RWPE1 (cell line): ENCODE measurements around the gene FNIP2.

Experiments used
- CTCF ChIA-PET: fragments of 350-600 bp; sonication (Branson Sonifier 250); formaldehyde crosslinking; extraction: SDS; loops from one replicate; lab custom pipeline; 2021; lab: Yijun Ruan, JAX
- POLR2A ChIA-PET: fragments of 400-600 bp; formaldehyde crosslinking; extraction: SDS; loops from one replicate; lab custom pipeline; 2020; ENCODE audit warnings: antibody characterized with exemption; ENCODE audit not compliant: low non-redundant PET; lab: Yijun Ruan, JAX
- DNase-seq: peaks from one replicate; pipeline ENCODE4 v3.0.0; 2012; ENCODE audit warnings: low spot score
- H3K27ac ChIP-seq: fragments of 450-650 bp; 2 replicates; pipeline ENCODE4 v1.5.1; 2017
- CTCF ChIP-seq: fragments of 450-650 bp; conservative IDR thresholded peaks from 2 replicates; pipeline ENCODE4 v1.5.1; 2017; ENCODE audit warnings: low read depth, mild to moderate bottlenecking

The FNIP2 gene

GRCh38 chr4:158796370-158797140, 27.7 kb downstream of the FNIP2 start:
- POLR2A ChIA-PET, result no interaction called here
- no peak for DNase-seq
- no peak for TF ChIP-seq CTCF
- H3K27ac ChIP-seq, result no peak overlapping the region
- CTCF ChIA-PET, result no interaction called here

GRCh38 chr4:158798062-158798461, 29.2 kb downstream of the FNIP2 start:
- POLR2A ChIA-PET, result no interaction called here
- no peak for DNase-seq
- no peak for TF ChIP-seq CTCF
- CTCF ChIA-PET, result no interaction called here
- H3K27ac ChIP-seq, result no peak overlapping the region

GRCh38 chr4:158799013-158799770, 30.4 kb downstream of the FNIP2 start:
- CTCF ChIA-PET, result interaction anchor here (0.6 to 0.7 kb wide), 2 partner anchors 58 to 60 kb away, joined by 3 read pairs; no protein-coding TSS in a partner anchor

GRCh38 chr4:158799856-158800255, 31.0 kb downstream of the FNIP2 start:
- H3K27ac ChIP-seq, result no peak overlapping the region
- TF ChIP-seq CTCF, result no peak
- POLR2A ChIA-PET, result no interaction called here
- no peak for DNase-seq
- CTCF ChIA-PET, result interaction anchor here (0.7 kb wide), 1 partner anchor 59 kb away, joined by 3 read pairs; no protein-coding TSS in a partner anchor

More at GRCh38 chr4:158799013-158799770, 30.4 kb downstream of the FNIP2 start:
- H3K27ac ChIP-seq, result no peak overlapping the region
- no peak for DNase-seq
- no peak for TF ChIP-seq CTCF
- POLR2A ChIA-PET, result no interaction called here

- no peak overlapping the region for H3K27ac ChIP-seq
- TF ChIP-seq CTCF, result no peak
- ChIA-PET CTCF (interaction anchor here (0.6 kb wide), 2 partner anchors 547 to 1838 kb away, joined by 4 read pairs; no protein-coding TSS in a partner anchor), POLR2A (no interaction called here)
- no peak for DNase-seq
Observed at GRCh38 chr4:158801066-158801465, 32.2 kb downstream of the FNIP2 start.

- ChIA-PET POLR2A (no interaction called here), CTCF (interaction anchor here (0.6 to 0.8 kb wide), 2 partner anchors 403 to 1838 kb away, joined by 3 to 4 read pairs; no protein-coding TSS in a partner anchor)
- TF ChIP-seq CTCF, result no peak
- DNase-seq, result no peak
- no peak overlapping the region for H3K27ac ChIP-seq
Observed at GRCh38 chr4:158801677-158802076, 32.9 kb downstream of the FNIP2 start.
